HG02840 (cell line): Measurements from ENCODE around the gene PTGES2.
A peak's percentile ranks its signal among the peaks of the same experiment; 100 is the strongest.

Experiments used
- ATAC-seq: cut with Tn5 transposase; IDR thresholded peaks from one replicate; pipeline ENCODE4 v1.9.1; 2021; ENCODE audit warnings: mild to moderate bottlenecking, moderate library complexity, moderate number of reproducible peaks; ENCODE audit not compliant: unreplicated experiment, low FRiP score

PTGES2 gene

GRCh38 chr9:128127568-128127989 lies at the start of gene PTGES2:
PTGES2 (minus strand) TSS chr9:128127729; CDS start chr9:128127717, 12 bp downstream.
- peak; percentile 62 for ATAC-seq

GRCh38 chr9:128175726-128176125 lies 48.2 kb upstream of the PTGES2 start:
- ATAC-seq: no peak

GRCh38 chr9:128175102-128175563 lies 47.6 kb upstream of the PTGES2 start:
- no peak for ATAC-seq

GRCh38 chr9:128174062-128174461 lies 46.5 kb upstream of the PTGES2 start:
- ATAC-seq: no peak

GRCh38 chr9:128169925-128170324 lies 42.4 kb upstream of the PTGES2 start:
- ATAC-seq: no peak

- no peak for ATAC-seq
These were observed 42.0 kb upstream of the PTGES2 start for GRCh38 chr9:128169492-128169891.

GRCh38 chr9:128168731-128169308 lies 41.3 kb upstream of the PTGES2 start:
- ATAC-seq: no peak

GRCh38 chr9:128167209-128167608 lies 39.7 kb upstream of the PTGES2 start:
- ATAC-seq: no peak

- no peak for ATAC-seq
These were observed 38.6 kb upstream of the PTGES2 start for GRCh38 chr9:128166169-128166568.

- no peak for ATAC-seq
These were observed 36.9 kb upstream of the PTGES2 start for GRCh38 chr9:128164307-128164885.

GRCh38 chr9:128163523-128164306 lies 36.2 kb upstream of the PTGES2 start:
- ATAC-seq: no peak

- no peak for ATAC-seq
These were observed 35.5 kb upstream of the PTGES2 start for GRCh38 chr9:128163027-128163515.

- ATAC-seq: no peak
These were observed 34.9 kb upstream of the PTGES2 start for GRCh38 chr9:128162215-128163026.

GRCh38 chr9:128161215-128161902 lies 33.8 kb upstream of the PTGES2 start:
- no peak for ATAC-seq

- ATAC-seq: peak; percentile 10
These were observed 33.1 kb upstream of the PTGES2 start for GRCh38 chr9:128160603-128160987.

GRCh38 chr9:128159784-128160602 lies 32.5 kb upstream of the PTGES2 start, which contains the start of gene BBLN:
BBLN (plus strand) TSS chr9:128160265; CDS start chr9:128160408, 143 bp downstream.
- ATAC-seq: peak; percentile 71

- ATAC-seq: no peak
These were observed 31.9 kb upstream of the PTGES2 start for GRCh38 chr9:128159522-128159783.

- no peak for ATAC-seq
These were observed 28.4 kb upstream of the PTGES2 start for GRCh38 chr9:128155736-128156500.
